Vagina (tissue), 2 donors: Measurements from ENCODE around the gene MFAP2. TPM values are rescaled to one million over a fixed set of nuclear protein-coding genes. Genes with fewer than 3 reads are reported as not detected.
"Not testable (repeated sequence)": the region's sequence is repeated elsewhere in the genome, so short reads cannot be mapped to it uniquely, and the experiment has no call there.

Experiments
- DNase-seq, 2 donors: peaks; one replicate each; pipeline ENCODE4 v3.0.0-alpha.2; 2017; ENCODE audit errors: extremely low spot score in 2 of 2
- H3K27ac ChIP-seq: fragments of 200-600 bp; sonication (generic); one replicate; pipeline ENCODE4 v1.5.1; 2019
- H3K27me3 ChIP-seq: fragments of 200-600 bp; sonication (generic); one replicate; pipeline ENCODE4 v1.5.1; 2019
- H3K36me3 ChIP-seq, 2 donors: fragments of 200-600 bp; sonication (generic); one replicate each; pipeline ENCODE4 v1.5.1; 2017 to 2019
- H3K4me1 ChIP-seq: fragments of 200-600 bp; sonication (generic); one replicate; pipeline ENCODE4 v1.5.1; 2019
- H3K4me3 ChIP-seq, 2 donors: fragments of 200-600 bp; sonication (generic); 1 replicate in 1 of 2; 2 replicates in 1 of 2; pipeline ENCODE4 v1.5.1; 2016 to 2019
- H3K9me3 ChIP-seq: fragments of 200-600 bp; sonication (generic); one replicate; pipeline ENCODE4 v1.5.1; 2019
- CTCF ChIP-seq, 3 experiments: fragments of 450-650 bp in 2 of 3; fragments of 200-600 bp in 1 of 3; sonication (generic) in 1 of 3; IDR thresholded peaks; one replicate each; pipeline ENCODE4 v1.5.1; 2017 to 2019; ENCODE audit warnings: antibody characterized with exemption in 3 of 3, mild to moderate bottlenecking in 2 of 3, moderate library complexity in 2 of 3
- POLR2A ChIP-seq, 2 donors: fragments of 450-650 bp; IDR thresholded peaks; one replicate each; pipeline ENCODE4 v1.6.1; 2017; ENCODE audit warnings: antibody characterized with exemption in 2 of 2, mild to moderate bottlenecking in 2 of 2, moderate library complexity in 2 of 2
- POLR2AphosphoS5 ChIP-seq, 2 donors: sonication (generic); formaldehyde crosslinking; IDR thresholded peaks; one replicate each; pipeline ENCODE4 v1.9.0; 2017; ENCODE audit warnings: antibody characterized with exemption in 2 of 2, mild to moderate bottlenecking in 2 of 2, low read depth in 1 of 2; ENCODE audit not compliant: insufficient read depth in 1 of 2
- intact Hi-C: fragments of 100-400 bp; cut with DNase I; formaldehyde crosslinking; loops from one replicate; pipeline ENCODE4 v1.15.1; 2023
- total RNA-seq: library from RNA; depleted of rRNA; stranded (reverse); fragments of >200 nt; gene quantifications from one replicate; pipeline ENCODE4 v1.2.3, GENCODE V29; 2016

The MFAP2 gene
- total RNA-seq, 1 donor from 2014 or later = 51.1 TPM

- DNase-seq = no peak
- Histone ChIP-seq H3K27ac (no peak overlapping the region), H3K27me3 (no peaks in the 10 kb centered on the region), H3K9me3 (no peaks in the 10 kb centered on the region), H3K4me1 (no peaks in the 10 kb centered on the region), H3K4me3 (no peak overlapping the region), H3K36me3 (peaks cover 0 to 21% of the 10 kb centered on the region in 2 donors)
- intact Hi-C loops = loop anchor here (5.0 kb wide), 1 partner anchor 95 kb away; the partner anchor contains the start of gene SDHB
- TF ChIP-seq POLR2AphosphoS5 (IDR thresholded peaks at IDR 0.05; ENCODE audit: insufficient read depth in 1 of 2, low read depth in 1 of 2) = no peak
- no peak for TF ChIP-seq POLR2A (IDR thresholded peaks at IDR 0.05)
- TF ChIP-seq CTCF (IDR thresholded peaks at IDR 0.05) = no peak
These were observed 22.7 kb downstream of the MFAP2 start for GRCh38 chr1:16957731-16958130.

- DNase-seq = no peak
- Histone ChIP-seq H3K27ac (no peak overlapping the region), H3K4me3 (no peak overlapping the region), H3K4me1 (no peaks in the 10 kb centered on the region), H3K36me3 (peaks cover 0 to 21% of the 10 kb centered on the region in 2 donors), H3K9me3 (no peaks in the 10 kb centered on the region), H3K27me3 (no peaks in the 10 kb centered on the region)
- intact Hi-C loops = loop anchor here (5.0 kb wide), 1 partner anchor 96 kb away; the partner anchor contains the start of gene SDHB
- TF ChIP-seq CTCF (IDR thresholded peaks at IDR 0.05) (no peak), POLR2AphosphoS5 (IDR thresholded peaks at IDR 0.05; ENCODE audit: insufficient read depth in 1 of 2, low read depth in 1 of 2) (no peak), POLR2A (IDR thresholded peaks at IDR 0.05) (no peak)
These were observed 23.6 kb downstream of the MFAP2 start for GRCh38 chr1:16956775-16957174.

- Histone ChIP-seq H3K4me1 (no peaks in the 10 kb centered on the region), H3K36me3 (peaks cover 0 to 21% of the 10 kb centered on the region in 2 donors), H3K9me3 (no peaks in the 10 kb centered on the region), H3K27ac (no peak overlapping the region), H3K4me3 (no peak overlapping the region), H3K27me3 (no peaks in the 10 kb centered on the region)
- intact Hi-C loops = loop anchor here (5.0 kb wide), 1 partner anchor 97 kb away; the partner anchor contains the start of gene SDHB
- DNase-seq = no peak
- TF ChIP-seq CTCF (IDR thresholded peaks at IDR 0.05) (no peak), POLR2AphosphoS5 (IDR thresholded peaks at IDR 0.05; ENCODE audit: insufficient read depth in 1 of 2, low read depth in 1 of 2) (no peak)
These were observed 25.2 kb downstream of the MFAP2 start for GRCh38 chr1:16955186-16955585.

GRCh38 chr1:16954579-16954978, 25.8 kb downstream of the MFAP2 start:
- no peaks in the 10 kb centered on the region for H3K27me3 ChIP-seq
- no peaks in the 10 kb centered on the region for H3K9me3 ChIP-seq
- no peaks in the 10 kb centered on the region for H3K4me1 ChIP-seq
- TF ChIP-seq CTCF (IDR thresholded peaks at IDR 0.05) (no peak), POLR2AphosphoS5 (IDR thresholded peaks at IDR 0.05; ENCODE audit: insufficient read depth in 1 of 2, low read depth in 1 of 2) (no peak), POLR2A (IDR thresholded peaks at IDR 0.05) (no peak)
- no peak overlapping the region for H3K27ac ChIP-seq
- no peak overlapping the region for H3K4me3 ChIP-seq
- peaks cover 0 to 21% of the 10 kb centered on the region in 2 donors for H3K36me3 ChIP-seq
- DNase-seq = no peak
- intact Hi-C loops = no loop called here

GRCh38 chr1:16952376-16952775, 28.0 kb downstream of the MFAP2 start:
- intact Hi-C loops = not testable (repeated sequence)

GRCh38 chr1:16949026-16949425, 31.4 kb downstream of the MFAP2 start:
- not testable (repeated sequence) for H3K9me3 ChIP-seq, H3K27me3 ChIP-seq, H3K4me1 ChIP-seq, H3K27ac ChIP-seq, H3K4me3 ChIP-seq, DNase-seq
- intact Hi-C loops = loop anchor here (5.0 kb wide), 1 partner anchor 327 kb away; no protein-coding TSS in a partner anchor
- peaks cover 0 to 36% of the 10 kb centered on the region in 2 donors for H3K36me3 ChIP-seq

More at GRCh38 chr1:16952376-16952775, 28.0 kb downstream of the MFAP2 start:
- DNase-seq, H3K4me3 ChIP-seq, H3K4me1 ChIP-seq, H3K9me3 ChIP-seq, H3K27ac ChIP-seq, H3K27me3 ChIP-seq: not testable (repeated sequence)
- H3K36me3 ChIP-seq = peaks cover 0 to 24% of the 10 kb centered on the region in 2 donors

GRCh38 chr1:16948282-16948891, 32.0 kb downstream of the MFAP2 start:
- H3K4me3 ChIP-seq, H3K27ac ChIP-seq, H3K9me3 ChIP-seq, H3K27me3 ChIP-seq, DNase-seq, H3K4me1 ChIP-seq: not testable (repeated sequence)
- peaks cover 0 to 39% of the 10 kb centered on the region in 2 donors for H3K36me3 ChIP-seq
- intact Hi-C loops = loop anchor here (5.0 kb wide), 1 partner anchor 326 kb away; no protein-coding TSS in a partner anchor
